HG02623 (cell line): ENCODE results near the gene EDEM1.
"Not testable (repeated sequence)": the region's sequence is repeated elsewhere in the genome, so short reads cannot be mapped to it uniquely, and the experiment has no call there.

Experiments
- ATAC-seq: cut with Tn5 transposase; IDR thresholded peaks from one replicate; pipeline ENCODE4 v1.9.1; 2021; ENCODE audit warnings: moderate library complexity; ENCODE audit not compliant: unreplicated experiment

Gene EDEM1

GRCh38 chr3:5229414-5229813 is 41.9 kb downstream of the EDEM1 start:
- no peak for ATAC-seq

- ATAC-seq, result no peak
Measured at GRCh38 chr3:5231074-5231473, 43.6 kb downstream of the EDEM1 start.

- ATAC-seq, result no peak
Measured at GRCh38 chr3:5231487-5231886, 44.0 kb downstream of the EDEM1 start.

DNA sequence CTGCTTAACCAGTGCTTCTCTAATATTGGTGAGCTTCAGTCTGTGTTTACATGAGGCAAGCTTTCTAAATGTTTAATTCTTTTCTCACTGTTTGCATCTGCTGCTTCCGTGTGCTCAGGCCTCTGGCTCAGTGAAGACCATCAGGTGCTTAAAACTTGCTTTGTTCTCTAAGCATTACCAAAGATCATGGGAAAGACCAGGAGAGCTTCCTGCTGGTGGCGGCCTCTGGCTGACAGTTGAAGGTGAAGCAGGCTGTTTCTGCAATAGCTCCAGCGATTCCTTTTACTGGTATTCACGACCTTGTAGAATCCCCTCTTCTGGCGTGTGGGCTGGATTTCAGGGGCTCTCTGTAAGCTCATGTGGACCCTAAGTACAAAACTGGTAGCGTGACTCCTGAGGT is 45.1 kb downstream of the EDEM1 start:
- no peak for ATAC-seq

- no peak for ATAC-seq
Measured at GRCh38 chr3:5233026-5233425, 45.5 kb downstream of the EDEM1 start.

DNA sequence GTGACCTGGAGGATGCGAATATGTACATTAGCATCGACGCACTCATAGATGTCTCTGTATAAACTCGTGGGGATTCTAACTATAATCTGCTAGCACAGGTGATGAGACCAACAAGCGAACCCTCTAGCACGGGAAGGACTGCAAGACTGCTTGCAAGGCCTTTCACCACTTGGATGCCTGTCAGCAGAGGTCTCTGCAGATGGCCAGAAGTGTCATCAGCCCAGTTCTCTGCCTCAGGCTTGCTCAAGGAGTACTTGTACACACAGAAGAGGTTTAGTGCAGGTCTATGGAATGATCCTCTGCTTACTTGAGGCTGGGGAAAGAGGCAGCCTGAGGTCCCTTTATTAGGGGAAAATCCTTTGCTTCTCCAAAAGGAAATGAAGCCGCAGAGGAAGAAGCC is 48.1 kb downstream of the EDEM1 start:
- no peak for ATAC-seq

DNA sequence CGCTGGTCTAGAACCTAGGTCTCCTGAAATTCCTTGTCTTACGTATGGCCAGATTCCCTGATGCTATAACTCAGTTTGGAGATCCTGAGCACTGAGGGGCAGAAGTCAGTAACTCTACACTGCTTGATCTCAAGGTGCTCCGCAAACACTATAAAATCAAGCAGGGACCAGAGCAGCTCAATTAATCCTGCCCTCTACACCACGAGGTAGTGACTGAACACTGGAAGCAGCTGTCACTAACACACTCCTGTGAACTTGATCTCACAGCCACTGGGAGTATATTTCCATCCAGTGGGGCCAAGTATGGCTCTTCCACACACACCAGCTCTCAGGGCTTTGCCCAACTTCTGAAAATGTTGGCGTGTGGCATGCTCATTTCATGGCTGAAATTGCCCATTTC is 51.0 kb downstream of the EDEM1 start:
- no peak for ATAC-seq

GRCh38 chr3:5239602-5240001 is 52.1 kb downstream of the EDEM1 start:
- no peak for ATAC-seq

GRCh38 chr3:5240740-5241139 is 53.2 kb downstream of the EDEM1 start:
- no peak for ATAC-seq

DNA sequence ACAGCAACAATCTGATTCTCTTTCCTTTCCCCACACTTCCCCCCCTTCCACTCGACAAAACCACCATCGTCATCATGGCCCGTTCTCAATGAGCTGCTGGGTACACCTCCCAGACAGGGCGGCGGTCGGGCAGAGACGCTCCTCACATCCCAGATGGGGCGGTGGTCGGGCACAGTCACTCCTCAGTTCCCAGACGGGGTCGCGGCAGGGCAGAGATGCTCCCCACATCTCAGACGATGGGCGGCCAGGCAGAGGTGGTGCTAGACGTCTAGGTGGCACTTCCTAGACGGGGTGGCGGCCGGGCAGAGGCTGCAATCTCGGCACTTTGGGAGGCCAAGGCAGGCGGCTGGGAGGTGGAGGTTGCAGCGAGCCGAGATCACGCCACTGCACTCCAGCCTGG is 55.3 kb downstream of the EDEM1 start:
- not testable (repeated sequence) for ATAC-seq

DNA sequence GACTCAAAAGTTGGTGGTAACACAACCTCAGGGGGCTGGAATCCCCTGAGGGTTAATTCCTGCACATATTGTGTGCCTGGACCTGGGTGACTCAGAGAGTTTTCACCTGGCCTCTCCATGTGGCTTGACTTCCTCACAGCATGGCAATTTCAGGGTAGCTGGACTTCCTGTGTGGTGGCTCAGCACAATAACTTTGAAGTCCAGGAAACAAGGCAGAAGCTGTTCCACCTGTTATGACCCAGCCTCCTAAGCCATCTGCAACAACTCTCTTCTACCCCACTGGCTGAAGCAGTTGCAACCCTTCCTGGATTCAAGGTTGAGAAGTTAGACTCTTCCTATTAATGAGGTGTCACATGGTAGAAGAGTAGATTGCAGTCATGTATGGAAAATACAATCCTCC is 58.4 kb downstream of the EDEM1 start:
- ATAC-seq, result no peak

DNA sequence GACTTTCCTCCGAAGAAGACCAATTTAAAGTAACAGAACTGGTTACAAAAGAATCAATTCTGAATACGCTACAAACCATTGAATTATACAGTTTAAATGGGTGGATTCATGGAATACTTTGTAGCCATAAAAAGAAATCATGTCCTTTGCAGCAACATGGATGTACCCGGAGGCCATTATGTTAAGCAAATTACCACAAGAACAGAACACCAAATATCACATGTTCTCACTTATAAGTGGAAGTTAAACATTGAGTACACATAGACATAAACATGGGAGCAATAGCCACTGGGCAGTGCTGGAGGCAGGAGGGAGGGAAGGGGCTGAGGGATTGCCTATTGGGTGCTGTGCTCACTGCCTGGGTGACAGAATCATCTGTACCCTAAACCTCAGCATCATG is 61.3 kb downstream of the EDEM1 start:
- no peak for ATAC-seq

DNA sequence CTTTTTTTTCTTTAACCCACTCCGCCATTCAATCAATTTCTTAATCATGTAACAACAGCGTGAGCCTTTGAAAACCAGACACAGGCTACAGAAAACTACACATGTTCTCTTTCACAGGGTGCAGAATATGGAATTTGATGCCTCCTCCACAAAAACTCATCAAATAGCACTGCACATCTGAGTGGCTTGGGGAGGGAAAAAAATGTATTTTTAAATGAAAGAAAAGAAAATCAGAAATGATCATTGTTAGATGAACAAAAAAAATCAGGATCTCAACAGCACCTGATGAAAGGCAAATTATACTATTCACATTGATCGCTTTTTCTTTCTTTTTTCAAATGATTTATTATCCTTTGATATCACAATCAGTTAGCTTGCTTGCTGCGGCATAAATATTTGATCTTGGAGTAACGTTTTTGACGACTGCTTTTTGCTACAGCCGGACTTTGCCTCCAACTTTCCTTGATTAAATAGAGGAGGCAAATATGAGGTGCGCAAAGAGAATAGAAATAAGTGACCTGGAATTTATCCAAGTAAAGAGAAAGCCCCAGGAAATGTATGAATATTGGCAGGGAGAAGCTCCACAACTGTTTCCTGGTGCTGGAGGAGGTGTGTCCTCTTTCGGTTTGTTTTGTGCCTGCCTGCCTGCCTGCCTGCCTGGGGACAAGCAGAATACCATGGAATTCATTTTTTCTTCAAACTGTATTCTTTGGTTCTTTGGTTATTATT is 63.1 kb downstream of the EDEM1 start:
- no peak for ATAC-seq

GRCh38 chr3:5251196-5251583 is 63.7 kb downstream of the EDEM1 start:
- no peak for ATAC-seq

DNA sequence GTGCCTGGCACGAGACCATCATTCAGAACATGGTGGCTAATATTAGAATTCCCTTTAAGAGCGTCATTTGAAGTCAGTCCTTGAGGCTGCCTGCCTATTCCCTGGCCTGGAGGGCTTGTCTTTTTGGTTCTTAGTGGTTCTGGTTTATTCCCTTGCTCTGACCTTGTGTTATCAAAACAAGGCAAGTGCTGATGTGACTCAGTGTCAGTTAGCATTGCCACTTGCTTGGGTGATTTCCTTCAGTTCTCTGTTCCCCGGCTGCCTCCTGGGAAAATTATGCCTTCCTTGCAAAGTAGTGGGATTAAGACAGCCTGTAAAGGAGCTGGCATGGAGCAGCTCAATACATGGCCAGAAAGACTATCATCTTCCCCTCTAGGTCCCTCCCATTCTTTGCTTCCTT is 64.6 kb downstream of the EDEM1 start:
- no peak for ATAC-seq

GRCh38 chr3:5254281-5255048 is 67.0 kb downstream of the EDEM1 start:
- ATAC-seq, result no peak

- no peak for ATAC-seq
Measured at GRCh38 chr3:5255404-5256344, 68.2 kb downstream of the EDEM1 start.

DNA sequence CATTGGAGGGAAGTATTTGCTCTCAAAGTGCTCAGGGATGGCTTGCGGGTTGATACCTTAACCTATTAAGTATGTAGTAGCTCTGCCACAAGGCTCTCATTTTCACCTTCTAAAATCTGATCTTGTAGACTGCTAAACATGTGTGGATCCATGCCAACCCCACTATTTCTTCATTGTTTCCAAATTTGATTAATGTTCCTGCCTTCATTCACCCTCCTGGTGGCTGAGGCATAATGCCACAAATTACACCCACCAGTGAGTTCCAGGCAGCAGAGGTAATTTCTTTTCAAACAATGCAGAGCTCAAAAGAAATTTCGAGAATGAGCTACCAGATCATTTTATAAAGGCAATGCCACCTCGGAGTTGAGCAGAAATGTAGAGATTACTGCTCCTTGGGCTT is 71.0 kb downstream of the EDEM1 start:
- ATAC-seq, result no peak

- no peak for ATAC-seq
Measured at GRCh38 chr3:5260992-5261501, 73.5 kb downstream of the EDEM1 start.

DNA sequence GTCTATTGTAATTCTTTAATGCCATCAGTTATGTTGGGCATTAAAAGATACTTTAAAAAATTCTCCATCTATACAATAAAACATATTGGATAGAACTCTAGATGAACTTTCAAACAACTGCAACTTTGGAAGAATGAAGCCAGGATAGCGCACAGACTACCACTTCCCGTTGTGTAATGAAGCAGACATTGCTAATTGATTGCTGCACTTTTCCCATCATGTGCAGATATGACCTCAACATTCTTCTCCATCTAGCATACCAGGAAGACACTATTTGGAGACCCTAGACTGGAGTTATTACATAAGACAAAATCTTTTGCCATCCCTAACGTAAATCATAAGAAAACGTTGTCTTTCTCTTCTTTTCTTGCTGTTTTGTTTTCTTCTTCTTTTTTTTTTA is 75.0 kb downstream of the EDEM1 start:
- ATAC-seq, result no peak

GRCh38 chr3:5264093-5264600 is 76.6 kb downstream of the EDEM1 start:
- ATAC-seq, result no peak
